ENCODE results near the gene ARF4.
"Not testable (repeated sequence)": the region's sequence is repeated elsewhere in the genome, so short reads cannot be mapped to it uniquely, and the experiment has no call there.

Gene ARF4

DNA sequence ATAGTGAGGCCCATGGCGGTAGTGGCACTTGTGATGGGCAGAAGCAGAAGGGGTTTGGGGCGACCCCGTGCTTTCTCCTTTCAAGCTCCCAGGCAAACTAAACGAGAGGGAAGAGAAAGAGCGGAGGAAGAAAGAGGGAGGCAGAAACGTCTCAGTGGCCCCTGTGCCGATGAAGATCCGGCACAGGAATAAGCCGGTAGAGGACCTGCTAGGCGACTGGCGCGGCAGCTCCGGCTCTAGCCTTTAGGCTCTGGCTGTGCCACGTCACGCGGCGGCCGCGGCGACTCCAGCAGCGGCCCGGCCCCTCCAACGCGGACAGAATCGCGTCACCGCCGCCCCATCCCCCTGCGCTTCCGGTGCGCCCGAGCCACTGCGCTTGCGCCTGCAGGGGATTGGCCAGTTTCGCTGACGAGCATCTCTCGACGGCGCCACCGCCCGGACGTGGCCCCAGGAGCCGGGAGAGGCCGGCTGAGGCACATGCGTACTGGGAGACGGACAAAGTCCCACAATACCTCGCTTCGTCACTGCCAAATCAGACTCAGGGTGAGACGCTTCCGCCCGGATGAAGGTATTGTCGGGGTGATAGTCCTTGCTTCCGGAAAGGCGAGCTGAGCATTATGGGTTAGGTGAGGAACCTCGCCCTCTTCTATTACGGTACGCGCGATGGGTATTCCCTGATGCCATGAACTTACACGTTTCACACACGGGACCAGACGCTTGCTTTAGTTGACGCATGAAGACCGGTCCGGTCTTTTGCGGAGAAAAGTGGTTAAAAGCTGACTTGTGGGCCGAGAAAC is at the start of gene ARF4:
ARF4 (minus strand) TSS at position 218 of the 797 bp plus-strand sequence; CDS start at position 14, 204 bp downstream.
- H3K4me3 ChIP-seq (ENCODE audit: low read depth, low read length), result peak within 1 kb of the TSS; percentile 98
- TF ChIP-seq, protein P1, sequence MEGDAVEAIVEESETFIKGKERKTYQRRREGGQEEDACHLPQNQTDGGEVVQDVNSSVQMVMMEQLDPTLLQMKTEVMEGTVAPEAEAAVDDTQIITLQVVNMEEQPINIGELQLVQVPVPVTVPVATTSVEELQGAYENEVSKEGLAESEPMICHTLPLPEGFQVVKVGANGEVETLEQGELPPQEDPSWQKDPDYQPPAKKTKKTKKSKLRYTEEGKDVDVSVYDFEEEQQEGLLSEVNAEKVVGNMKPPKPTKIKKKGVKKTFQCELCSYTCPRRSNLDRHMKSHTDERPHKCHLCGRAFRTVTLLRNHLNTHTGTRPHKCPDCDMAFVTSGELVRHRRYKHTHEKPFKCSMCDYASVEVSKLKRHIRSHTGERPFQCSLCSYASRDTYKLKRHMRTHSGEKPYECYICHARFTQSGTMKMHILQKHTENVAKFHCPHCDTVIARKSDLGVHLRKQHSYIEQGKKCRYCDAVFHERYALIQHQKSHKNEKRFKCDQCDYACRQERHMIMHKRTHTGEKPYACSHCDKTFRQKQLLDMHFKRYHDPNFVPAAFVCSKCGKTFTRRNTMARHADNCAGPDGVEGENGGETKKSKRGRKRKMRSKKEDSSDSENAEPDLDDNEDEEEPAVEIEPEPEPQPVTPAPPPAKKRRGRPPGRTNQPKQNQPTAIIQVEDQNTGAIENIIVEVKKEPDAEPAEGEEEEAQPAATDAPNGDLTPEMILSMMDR (IDR thresholded peaks at IDR 0.05; ENCODE audit: borderline replicate concordance, insufficient read depth, low read depth, low read length), result 0 out of 2 replicates have a peak, but pooled peaks have one; percentile 11

DNA sequence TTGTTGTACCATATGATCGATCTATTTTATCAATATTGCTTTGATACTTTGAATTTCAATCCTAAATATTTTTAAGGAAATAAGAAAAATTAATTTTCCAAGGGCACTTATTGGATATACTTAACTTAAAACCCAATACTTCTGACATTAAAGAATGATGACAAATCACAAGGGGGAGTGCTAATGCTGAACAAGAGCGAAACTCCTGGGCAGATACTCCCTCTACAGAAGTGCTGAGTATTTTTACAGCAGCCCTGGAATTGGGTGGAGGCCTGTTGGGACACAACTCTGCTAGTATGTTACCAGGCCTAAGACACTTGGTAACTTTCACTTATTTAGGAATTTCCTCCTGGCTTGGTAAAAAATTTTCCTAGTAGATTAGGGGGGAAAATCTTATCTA is 49.6 kb upstream of the ARF4 start:
- TF ChIP-seq, protein P1 (IDR thresholded peaks at IDR 0.05; ENCODE audit: borderline replicate concordance, insufficient read depth, low read depth, low read length), result no peak
- H3K4me3 ChIP-seq (ENCODE audit: low read depth, low read length), result no peak overlapping the region

- no peak overlapping the region for H3K4me3 ChIP-seq (ENCODE audit: low read depth, low read length)
Measured at GRCh38 chr3:57644740-57645139, 47.6 kb upstream of the ARF4 start.

DNA sequence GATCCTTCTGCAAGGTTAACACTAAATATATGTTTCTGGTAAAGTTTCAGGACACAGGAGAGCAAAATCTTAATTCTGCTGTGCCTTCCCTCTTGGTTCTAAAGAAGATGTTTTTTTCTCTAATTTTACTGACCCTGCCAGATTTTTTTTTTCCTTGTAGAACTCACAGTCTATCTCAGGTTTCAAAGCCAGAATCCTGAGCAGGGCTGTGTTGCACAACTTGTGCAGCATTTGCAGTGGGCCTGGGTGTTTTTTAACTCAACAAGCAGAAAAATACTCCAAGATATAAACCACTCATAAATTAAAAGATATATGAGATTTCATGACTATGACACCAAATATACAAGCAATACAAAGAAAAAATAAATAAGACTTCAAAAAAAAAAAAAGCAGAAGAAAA is 40.2 kb upstream of the ARF4 start:
- no peak overlapping the region for H3K4me3 ChIP-seq (ENCODE audit: low read depth, low read length)
- TF ChIP-seq, protein P1 (IDR thresholded peaks at IDR 0.05; ENCODE audit: borderline replicate concordance, insufficient read depth, low read depth, low read length), result no peak

More at GRCh38 chr3:57644740-57645139, 47.6 kb upstream of the ARF4 start:
- TF ChIP-seq, protein P1 (IDR thresholded peaks at IDR 0.05; ENCODE audit: borderline replicate concordance, insufficient read depth, low read depth, low read length), result no peak

GRCh38 chr3:57634259-57634658 is 37.1 kb upstream of the ARF4 start:
- H3K4me3 ChIP-seq (ENCODE audit: low read depth, low read length), result not testable (repeated sequence)

DNA sequence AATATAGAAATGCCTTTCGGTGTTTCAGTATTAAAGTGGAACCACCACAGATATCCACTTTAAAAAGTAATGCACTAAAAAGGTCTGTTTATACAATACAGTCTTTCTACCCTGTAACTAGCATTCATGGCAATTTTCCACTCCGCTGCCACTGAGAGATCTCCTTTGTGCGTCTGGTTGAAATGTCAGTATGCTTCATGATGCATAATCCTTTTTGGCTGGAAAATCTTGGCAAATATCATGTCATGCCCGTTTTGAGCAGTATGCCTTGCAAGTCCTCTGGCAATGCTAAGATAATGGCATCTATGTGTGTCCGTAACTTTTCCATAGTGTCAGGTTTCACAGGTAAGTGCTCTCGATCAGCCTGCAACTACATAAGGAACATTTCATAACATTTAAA is 30.8 kb upstream of the ARF4 start:
- TF ChIP-seq, protein P1 (IDR thresholded peaks at IDR 0.05; ENCODE audit: borderline replicate concordance, insufficient read depth, low read depth, low read length), result no peak
- no peak overlapping the region for H3K4me3 ChIP-seq (ENCODE audit: low read depth, low read length)

DNA sequence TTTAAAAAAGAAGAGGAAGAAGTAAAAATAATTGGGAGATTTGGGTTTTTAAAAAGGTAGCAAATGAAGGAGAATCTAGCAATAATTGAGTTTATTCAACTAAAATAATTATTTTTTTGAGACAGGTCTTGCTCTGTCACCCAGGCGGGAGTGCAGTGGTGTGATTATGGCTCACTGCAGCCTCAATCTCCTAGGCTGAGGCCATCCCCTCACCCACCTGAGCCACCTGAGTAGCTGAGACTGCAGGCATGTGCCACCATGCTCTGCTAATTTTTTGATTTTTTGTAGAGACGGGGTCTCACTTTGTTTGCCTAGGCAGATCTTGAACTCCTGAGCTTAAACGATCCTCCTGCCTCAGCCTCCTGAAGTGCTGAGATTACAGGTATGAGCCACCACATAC is 27.7 kb upstream of the ARF4 start:
- TF ChIP-seq, protein P1 (IDR thresholded peaks at IDR 0.05; ENCODE audit: borderline replicate concordance, insufficient read depth, low read depth, low read length), result no peak
- no peak overlapping the region for H3K4me3 ChIP-seq (ENCODE audit: low read depth, low read length)

Measured in GM12875 (cell line).